ENCODE measurements around the gene SND1.

The SND1 gene

DNA sequence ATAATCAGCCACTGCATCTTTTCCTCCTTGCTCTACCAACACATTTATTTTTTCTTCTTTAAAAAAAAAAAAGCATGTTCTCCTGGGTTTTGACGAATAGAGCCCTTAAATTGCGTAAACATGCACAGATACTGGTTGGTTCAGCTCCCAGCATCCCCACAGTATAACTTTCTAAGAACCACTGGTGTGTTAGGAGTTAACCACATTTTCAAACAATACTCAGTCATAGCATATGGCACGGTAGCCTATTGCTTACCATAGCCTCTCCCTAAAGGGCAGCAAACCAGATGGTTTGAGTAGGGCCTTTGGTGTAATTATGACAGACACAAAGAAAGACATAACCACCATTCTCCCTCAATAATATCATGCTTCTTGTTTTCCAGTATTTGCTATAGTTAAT lies 234.3 kb downstream of the SND1 start:
- no peak for DNase-seq (ENCODE audit: low read depth, low spot score)
- TF ChIP-seq FOXP2 (optimal IDR thresholded peaks at IDR 0.05; ENCODE audit: control extremely low read depth, extremely low read length, insufficient read depth) (no peak), POLR2AphosphoS5 (IDR thresholded peaks at IDR 0.05; ENCODE audit: borderline replicate concordance, low read depth, low read length) (no peak), EZH2 (IDR thresholded peaks at IDR 0.05) (no peak)
- Histone ChIP-seq H3K9ac (ENCODE audit: insufficient read length) (no peak overlapping the region), H3K4me3 (no peak overlapping the region), H3K27ac (no peak overlapping the region), H3K9me3 (ENCODE audit: low read depth, low read length) (no peaks in the 10 kb centered on the region), H3K36me3 (ENCODE audit: insufficient read depth, low read length) (peaks cover 21% of the 10 kb centered on the region)

DNA sequence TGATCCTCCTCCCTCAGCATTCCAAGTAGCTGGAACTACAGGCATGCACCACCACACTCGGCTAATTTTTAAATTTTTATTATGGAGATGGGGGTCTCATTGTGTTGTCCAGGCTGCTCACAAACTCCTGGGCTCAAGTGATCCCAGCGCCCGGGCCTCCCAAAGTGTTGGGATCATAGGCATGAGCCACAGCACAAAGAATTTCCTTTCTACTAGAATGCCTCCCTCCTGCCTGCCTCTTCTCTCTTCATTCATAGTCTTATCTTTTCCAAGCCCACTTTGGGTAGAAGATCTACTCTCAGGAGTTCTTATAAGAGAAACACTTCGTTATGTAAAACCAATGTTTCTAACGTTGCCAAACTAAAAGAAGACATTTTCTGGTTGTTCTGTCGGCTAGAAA lies 235.1 kb downstream of the SND1 start:
- Histone ChIP-seq H3K9ac (ENCODE audit: insufficient read length) (no peak overlapping the region), H3K27ac (no peak overlapping the region), H3K4me3 (no peak overlapping the region), H3K36me3 (ENCODE audit: insufficient read depth, low read length) (peaks cover 25% of the 10 kb centered on the region), H3K9me3 (ENCODE audit: low read depth, low read length) (no peaks in the 10 kb centered on the region)
- no peak for DNase-seq (ENCODE audit: low read depth, low spot score)
- no peak for TF ChIP-seq FOXP2 (optimal IDR thresholded peaks at IDR 0.05; ENCODE audit: control extremely low read depth, extremely low read length, insufficient read depth)
- TF ChIP-seq EZH2 (IDR thresholded peaks at IDR 0.05) = no peak
- no peak for TF ChIP-seq POLR2AphosphoS5 (IDR thresholded peaks at IDR 0.05; ENCODE audit: borderline replicate concordance, low read depth, low read length)

GRCh38 chr7:127887631-127888030 lies 235.6 kb downstream of the SND1 start:
- H3K9ac ChIP-seq (ENCODE audit: insufficient read length) = no peak overlapping the region
- TF ChIP-seq FOXP2 (optimal IDR thresholded peaks at IDR 0.05; ENCODE audit: control extremely low read depth, extremely low read length, insufficient read depth) (no peak), POLR2AphosphoS5 (IDR thresholded peaks at IDR 0.05; ENCODE audit: borderline replicate concordance, low read depth, low read length) (no peak), EZH2 (IDR thresholded peaks at IDR 0.05) (no peak)
- H3K36me3 ChIP-seq (ENCODE audit: insufficient read depth, low read length) = peaks cover 26% of the 10 kb centered on the region
- no peaks in the 10 kb centered on the region for H3K9me3 ChIP-seq (ENCODE audit: low read depth, low read length)
- DNase-seq (ENCODE audit: low read depth, low spot score) = no peak
- no peak overlapping the region for H3K27ac ChIP-seq
- no peak overlapping the region for H3K4me3 ChIP-seq

- TF ChIP-seq FOXP2 (optimal IDR thresholded peaks at IDR 0.05; ENCODE audit: control extremely low read depth, extremely low read length, insufficient read depth) (no peak), POLR2AphosphoS5 (IDR thresholded peaks at IDR 0.05; ENCODE audit: borderline replicate concordance, low read depth, low read length) (no peak), EZH2 (IDR thresholded peaks at IDR 0.05) (no peak)
- Histone ChIP-seq H3K27ac (no peak overlapping the region), H3K9me3 (ENCODE audit: low read depth, low read length) (no peaks in the 10 kb centered on the region), H3K4me3 (no peak overlapping the region), H3K36me3 (ENCODE audit: insufficient read depth, low read length) (peaks cover 32% of the 10 kb centered on the region), H3K9ac (ENCODE audit: insufficient read length) (no peak overlapping the region)
- no peak for DNase-seq (ENCODE audit: low read depth, low spot score)
Measured at GRCh38 chr7:127888411-127888810, 236.4 kb downstream of the SND1 start.

GRCh38 chr7:127888825-127889224 lies 236.8 kb downstream of the SND1 start:
- Histone ChIP-seq H3K4me3 (no peak overlapping the region), H3K27ac (no peak overlapping the region), H3K9me3 (ENCODE audit: low read depth, low read length) (no peaks in the 10 kb centered on the region), H3K36me3 (ENCODE audit: insufficient read depth, low read length) (peaks cover 32% of the 10 kb centered on the region), H3K9ac (ENCODE audit: insufficient read length) (no peak overlapping the region)
- DNase-seq (ENCODE audit: low read depth, low spot score) = no peak
- no peak for TF ChIP-seq EZH2 (IDR thresholded peaks at IDR 0.05)
- TF ChIP-seq POLR2AphosphoS5 (IDR thresholded peaks at IDR 0.05; ENCODE audit: borderline replicate concordance, low read depth, low read length) = no peak
- TF ChIP-seq FOXP2 (optimal IDR thresholded peaks at IDR 0.05; ENCODE audit: control extremely low read depth, extremely low read length, insufficient read depth) = no peak

DNA sequence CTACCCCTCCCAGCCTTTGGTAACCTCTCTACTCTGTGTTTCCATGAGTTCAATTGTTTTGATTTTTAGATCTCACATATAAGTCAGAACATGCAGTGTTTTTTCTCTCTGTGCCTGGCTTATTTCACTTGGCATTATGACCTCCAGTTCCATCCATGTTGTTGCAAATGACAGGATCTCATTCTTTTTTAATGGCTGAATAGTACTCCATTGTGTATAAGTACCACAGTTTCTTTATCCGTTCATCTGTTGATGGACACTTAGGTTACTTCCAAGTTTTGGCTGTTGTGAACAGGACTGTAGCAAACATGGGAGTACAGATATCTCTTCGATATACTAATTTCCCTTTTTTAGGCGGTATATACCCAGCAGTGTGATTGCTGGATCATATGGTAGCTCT lies 237.7 kb downstream of the SND1 start:
- H3K9ac ChIP-seq (ENCODE audit: insufficient read length) = no peak overlapping the region
- DNase-seq (ENCODE audit: low read depth, low spot score) = no peak
- no peak overlapping the region for H3K27ac ChIP-seq
- TF ChIP-seq EZH2 (IDR thresholded peaks at IDR 0.05) = no peak
- no peak for TF ChIP-seq POLR2AphosphoS5 (IDR thresholded peaks at IDR 0.05; ENCODE audit: borderline replicate concordance, low read depth, low read length)
- no peak for TF ChIP-seq FOXP2 (optimal IDR thresholded peaks at IDR 0.05; ENCODE audit: control extremely low read depth, extremely low read length, insufficient read depth)
- no peak overlapping the region for H3K4me3 ChIP-seq
- H3K36me3 ChIP-seq (ENCODE audit: insufficient read depth, low read length) = peaks cover 32% of the 10 kb centered on the region
- H3K9me3 ChIP-seq (ENCODE audit: low read depth, low read length) = no peaks in the 10 kb centered on the region

GRCh38 chr7:127890726-127891125 lies 238.7 kb downstream of the SND1 start:
- Histone ChIP-seq H3K4me3 (no peak overlapping the region), H3K27ac (no peak overlapping the region), H3K36me3 (ENCODE audit: insufficient read depth, low read length) (peaks cover 32% of the 10 kb centered on the region), H3K9me3 (ENCODE audit: low read depth, low read length) (no peaks in the 10 kb centered on the region), H3K9ac (ENCODE audit: insufficient read length) (no peak overlapping the region)
- no peak for TF ChIP-seq FOXP2 (optimal IDR thresholded peaks at IDR 0.05; ENCODE audit: control extremely low read depth, extremely low read length, insufficient read depth)
- no peak for TF ChIP-seq POLR2AphosphoS5 (IDR thresholded peaks at IDR 0.05; ENCODE audit: borderline replicate concordance, low read depth, low read length)
- no peak for TF ChIP-seq EZH2 (IDR thresholded peaks at IDR 0.05)
- DNase-seq (ENCODE audit: low read depth, low spot score) = no peak

DNA sequence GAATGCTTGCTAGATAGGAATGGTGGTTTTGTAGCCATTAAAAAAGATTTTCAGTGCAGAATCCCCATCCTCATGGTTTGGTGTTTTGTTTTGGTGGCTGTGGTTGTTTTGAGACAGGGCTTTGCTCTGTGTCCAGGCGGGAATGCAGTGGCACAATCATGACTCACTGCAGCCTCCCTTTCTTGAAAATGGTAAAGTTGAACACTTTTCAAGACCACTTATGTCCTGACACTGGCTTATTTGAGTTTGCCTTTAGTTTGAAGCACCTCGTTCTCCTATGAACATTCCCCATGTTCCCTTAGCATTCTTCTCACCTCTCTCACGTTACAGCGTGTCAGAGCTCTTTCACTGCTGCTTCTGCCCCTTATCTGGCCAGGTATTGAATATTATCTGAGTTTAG lies 239.2 kb downstream of the SND1 start:
- no peak for DNase-seq (ENCODE audit: low read depth, low spot score)
- TF ChIP-seq FOXP2 (optimal IDR thresholded peaks at IDR 0.05; ENCODE audit: control extremely low read depth, extremely low read length, insufficient read depth) (no peak), POLR2AphosphoS5 (IDR thresholded peaks at IDR 0.05; ENCODE audit: borderline replicate concordance, low read depth, low read length) (no peak), EZH2 (IDR thresholded peaks at IDR 0.05) (no peak)
- Histone ChIP-seq H3K36me3 (ENCODE audit: insufficient read depth, low read length) (peaks cover 32% of the 10 kb centered on the region), H3K4me3 (no peak overlapping the region), H3K9ac (ENCODE audit: insufficient read length) (no peak overlapping the region), H3K9me3 (ENCODE audit: low read depth, low read length) (no peaks in the 10 kb centered on the region), H3K27ac (no peak overlapping the region)

DNA sequence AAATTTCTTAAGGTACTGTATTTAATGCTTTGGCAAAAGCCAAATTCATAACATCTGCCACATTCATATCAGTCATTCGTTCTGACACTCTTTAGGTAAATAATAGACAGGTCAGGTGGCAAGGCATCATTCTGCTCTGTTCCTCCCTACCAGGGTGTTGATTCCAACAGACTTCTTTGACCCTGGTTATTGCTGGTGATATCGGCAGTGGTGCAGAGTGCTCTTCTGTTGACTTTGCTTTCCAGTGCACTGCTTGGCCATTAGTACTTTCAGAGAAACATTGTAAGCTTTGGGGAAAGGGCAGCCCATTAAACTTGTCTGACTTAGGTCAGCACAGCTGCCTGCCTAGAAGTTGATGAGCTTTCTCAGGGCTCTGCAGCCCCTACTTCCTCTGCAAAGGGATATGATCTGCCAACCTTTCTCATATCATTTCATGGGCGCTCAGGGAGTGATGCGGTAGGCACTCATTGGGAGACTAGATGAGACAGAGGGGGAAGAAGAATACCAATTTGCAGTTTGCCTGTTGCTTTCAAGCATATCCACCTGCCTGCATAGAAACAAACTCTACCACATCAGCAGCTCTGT lies 240.0 kb downstream of the SND1 start:
- peaks cover 32% of the 10 kb centered on the region for H3K36me3 ChIP-seq (ENCODE audit: insufficient read depth, low read length)
- H3K27ac ChIP-seq = no peak overlapping the region
- no peak overlapping the region for H3K4me3 ChIP-seq
- TF ChIP-seq POLR2AphosphoS5 (IDR thresholded peaks at IDR 0.05; ENCODE audit: borderline replicate concordance, low read depth, low read length) (no peak), FOXP2 (optimal IDR thresholded peaks at IDR 0.05; ENCODE audit: control extremely low read depth, extremely low read length, insufficient read depth) (no peak), EZH2 (IDR thresholded peaks at IDR 0.05) (no peak)
- no peak overlapping the region for H3K9ac ChIP-seq (ENCODE audit: insufficient read length)
- DNase-seq (ENCODE audit: low read depth, low spot score) = no peak
- no peaks in the 10 kb centered on the region for H3K9me3 ChIP-seq (ENCODE audit: low read depth, low read length)
